GM19351 (cell line): ENCODE results near the gene NPC1.
"Not testable (repeated sequence)": the region's sequence is repeated elsewhere in the genome, so short reads cannot be mapped to it uniquely, and the experiment has no call there.

ENCODE experiments used
- ATAC-seq: cut with Tn5 transposase; IDR thresholded peaks from one replicate; pipeline ENCODE4 v1.9.1; 2021; ENCODE audit warnings: mild to moderate bottlenecking, moderate library complexity; ENCODE audit not compliant: unreplicated experiment

Gene NPC1

DNA sequence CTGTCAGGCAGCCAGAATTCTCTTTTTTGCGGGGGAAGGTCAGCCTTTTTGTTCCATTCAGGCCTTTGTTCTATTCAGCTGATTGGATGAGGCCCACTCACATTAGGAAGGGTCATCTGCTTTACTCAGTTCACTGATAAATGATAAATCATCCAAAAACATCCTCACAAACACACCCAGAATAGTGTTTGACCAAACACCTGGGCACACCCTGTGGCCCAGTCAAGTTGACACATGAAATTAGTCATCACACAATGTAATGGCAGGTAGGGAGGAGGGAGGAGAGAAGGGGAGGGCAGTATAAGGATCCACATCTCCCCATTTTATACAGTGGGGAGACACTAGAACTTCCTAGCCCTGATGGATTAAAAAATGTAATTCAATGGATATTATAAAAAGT lies 91.3 kb downstream of the NPC1 start:
- no peak for ATAC-seq

DNA sequence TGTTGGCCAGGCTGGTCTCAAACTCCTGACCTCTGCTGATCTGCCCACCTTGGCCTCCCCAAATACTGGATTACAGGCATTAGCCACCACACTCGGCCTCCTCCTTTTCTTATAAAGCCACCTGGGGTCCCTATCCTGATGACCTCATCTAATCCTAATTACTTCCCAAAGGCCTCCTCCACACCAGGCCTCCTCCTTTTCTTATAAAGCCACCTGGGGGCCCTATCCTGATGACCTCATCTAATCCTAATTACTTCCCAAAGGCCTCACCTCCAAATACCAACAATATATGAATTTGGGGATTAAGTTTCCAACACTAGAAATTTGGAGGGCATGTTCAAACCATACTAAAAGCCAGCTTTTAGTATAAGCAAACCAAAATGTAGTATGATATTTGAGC lies 92.7 kb downstream of the NPC1 start:
- ATAC-seq = no peak

DNA sequence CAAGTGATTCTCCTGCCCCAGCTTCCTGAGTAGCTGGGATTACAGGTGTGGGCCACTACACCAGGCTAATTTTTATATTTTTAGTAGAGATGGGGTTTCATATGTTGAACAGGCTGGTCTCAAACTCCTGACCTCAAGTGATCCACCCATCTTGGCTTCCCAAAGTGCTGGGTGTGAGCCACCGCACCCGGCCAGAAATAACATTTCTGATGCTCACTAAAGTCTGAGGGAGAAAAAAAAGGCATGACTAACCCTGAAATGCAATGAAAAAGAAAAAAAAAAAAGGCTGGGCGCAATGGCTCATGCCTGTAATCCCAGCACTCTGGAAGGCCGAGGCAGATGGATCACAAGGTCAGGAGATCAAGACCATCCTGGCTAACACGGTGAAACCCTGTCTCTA lies 96.7 kb downstream of the NPC1 start:
- ATAC-seq = not testable (repeated sequence)

DNA sequence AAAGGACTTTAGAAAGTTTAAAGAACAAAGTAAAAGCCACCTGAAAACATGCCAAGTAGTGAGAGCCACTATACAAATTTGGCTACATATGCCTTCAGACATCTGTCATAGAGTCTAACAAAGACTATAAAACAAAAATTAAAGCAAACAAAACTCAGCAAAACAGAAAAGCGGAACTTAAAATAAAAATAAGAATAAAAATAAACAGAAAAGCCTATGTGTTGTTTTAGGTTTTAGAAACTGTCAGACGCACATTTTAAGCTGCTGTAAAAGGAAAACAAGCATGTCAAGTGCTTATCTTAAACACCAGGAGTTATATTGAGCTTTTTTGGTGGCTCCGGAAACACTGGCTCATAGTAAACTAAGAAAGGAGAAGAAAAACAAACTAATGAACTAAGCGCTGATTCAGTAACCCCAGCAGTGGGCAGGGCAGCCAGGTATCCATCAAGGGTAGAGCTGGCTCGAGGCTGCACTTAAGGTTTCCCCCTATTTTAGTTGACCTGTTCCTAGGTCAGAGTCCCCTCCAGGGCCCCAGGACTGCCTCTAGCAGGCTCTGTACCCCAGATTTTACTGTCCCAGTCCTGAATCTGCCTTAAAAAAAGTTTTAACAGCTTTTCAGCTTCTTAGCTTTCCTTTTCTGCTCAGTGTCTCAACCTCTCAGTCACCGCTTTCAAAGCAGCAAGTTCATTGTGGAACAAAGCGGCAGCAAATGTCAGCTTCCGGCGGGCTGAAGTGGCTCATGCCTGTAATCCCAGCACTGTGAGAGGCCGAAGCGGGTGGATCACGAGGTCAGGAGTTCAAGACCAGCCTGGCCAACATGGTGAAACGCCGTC lies 98.4 kb downstream of the NPC1 start:
- peak; percentile 86 for ATAC-seq

GRCh38 chr18:23485386-23485785 lies 100.9 kb downstream of the NPC1 start:
- ATAC-seq = no peak

GRCh38 chr18:23484561-23485182 lies 101.6 kb downstream of the NPC1 start:
- no peak for ATAC-seq
